Measurements from ENCODE around the gene PPA1. TPM values are rescaled to one million over a fixed set of nuclear protein-coding genes. Genes with fewer than 3 reads are reported as not detected.

PPA1 gene
- total and polyA plus RNA-seq, 2 donors (not counting 1 experiment from before 2014, with no cell fraction given): 28.6 to 40.6 TPM

DNA sequence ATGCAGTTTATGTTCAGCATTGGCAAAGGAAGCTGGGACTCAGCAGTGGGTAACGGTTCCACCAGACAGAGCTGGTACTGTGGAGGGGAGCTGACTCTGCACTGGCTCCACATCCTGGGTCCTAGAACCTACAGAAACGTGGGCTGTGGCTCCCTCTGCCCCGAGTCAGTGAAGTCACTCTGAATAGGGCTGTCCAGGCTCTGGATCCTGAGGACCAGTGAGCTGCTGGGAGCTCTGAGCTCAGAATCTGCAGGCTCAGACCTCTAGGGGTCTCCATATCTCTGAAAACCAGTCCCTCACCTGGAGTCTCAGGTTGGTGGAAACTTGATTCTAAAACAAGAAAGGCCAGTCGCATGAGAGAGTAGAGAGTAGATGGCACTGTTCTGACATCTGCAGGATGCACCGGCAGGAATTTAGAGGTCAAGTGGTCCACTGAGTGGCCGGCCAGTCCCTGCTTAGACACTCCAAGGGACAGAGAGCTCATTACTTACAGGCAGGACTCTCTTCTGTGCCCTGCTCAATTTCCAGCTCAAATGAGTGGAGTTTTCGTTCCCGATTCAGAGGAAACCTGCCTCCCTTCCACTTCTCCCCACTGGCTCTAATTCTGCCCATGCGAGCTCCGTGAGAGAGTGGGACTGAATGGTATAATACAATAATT is 31.9 kb upstream of the PPA1 start:
- DNase-seq: no peak
- Histone ChIP-seq H3K9me3 (ENCODE audit: control extremely low read depth in 1 of 3, control insufficient read depth in 2 of 3, insufficient read depth in 1 of 3, low read length in 2 of 3) (peaks cover 0 to 11% (median 9%) of the 10 kb centered on the region in 3 donors), H3K4me3 (ENCODE audit: control extremely low read depth in 1 of 5, extremely low read depth in 1 of 5, insufficient read depth in 1 of 5, low read depth in 2 of 5, low read length in 4 of 5) (no peak overlapping the region), H3K4me2 (replicated peaks; ENCODE audit: low read depth, low read length, poor library complexity, severe bottlenecking) (no peak overlapping the region), H3K36me3 (replicated peaks in 1 of 2; ENCODE audit: control extremely low read depth in 1 of 2, control insufficient read depth in 1 of 2, extremely low read depth in 1 of 2, insufficient read depth in 2 of 2, low read length in 1 of 2) (no peaks in the 10 kb centered on the region), H3K27ac (ENCODE audit: low read length in 2 of 2) (no peak overlapping the region), H3K9ac (ENCODE audit: low read length) (no peak overlapping the region), H3K27me3 (replicated peaks in 1 of 4; ENCODE audit: control extremely low read depth in 1 of 4, control insufficient read depth in 3 of 4, insufficient read depth in 4 of 4, low read length in 3 of 4) (peaks cover 0 to 13% (median 0%) of the 10 kb centered on the region in 4 experiments), H3K79me2 (ENCODE audit: control insufficient read depth, insufficient read depth, low read length) (no peaks in the 10 kb centered on the region), H4K20me1 (ENCODE audit: control insufficient read depth, insufficient read depth, low read length, poor library complexity, severe bottlenecking) (no peaks in the 10 kb centered on the region), H2AFZ (ENCODE audit: insufficient read depth, low read depth, low read length, poor library complexity, severe bottlenecking) (no peak overlapping the region), H3K4me1 (ENCODE audit: control insufficient read depth in 2 of 2, insufficient read depth in 2 of 2, low read length in 2 of 2) (no peaks in the 10 kb centered on the region)
- no peak for ATAC-seq (ENCODE audit: low read depth)
- H3K27me3 Mint-ChIP-seq: peaks cover 33% of the 10 kb centered on the region
- intact Hi-C loops (cut with micrococcal nuclease): loop anchor here (1.0 to 5.0 kb wide), 2 partner anchors 43 to 99 kb away; no protein-coding TSS in a partner anchor
- ChIA-PET POLR2A (interaction anchor here (0.5 kb wide), 1 partner anchor 21 kb away, joined by 5 read pairs; no protein-coding TSS in a partner anchor), CTCF (interaction anchor here (0.6 to 16.5 kb wide), 9 partner anchors 11 to 100 kb away, joined by 3 to 185 read pairs (median 3); no protein-coding TSS in a partner anchor)
- H3K4me3 Mint-ChIP-seq: no peak overlapping the region
- H3K27ac Mint-ChIP-seq: no peak overlapping the region
- WGBS (ENCODE audit: insufficient coverage): 44% methylated on average over 6 of the region's 10 CpGs
- TF ChIP-seq, protein P1, sequence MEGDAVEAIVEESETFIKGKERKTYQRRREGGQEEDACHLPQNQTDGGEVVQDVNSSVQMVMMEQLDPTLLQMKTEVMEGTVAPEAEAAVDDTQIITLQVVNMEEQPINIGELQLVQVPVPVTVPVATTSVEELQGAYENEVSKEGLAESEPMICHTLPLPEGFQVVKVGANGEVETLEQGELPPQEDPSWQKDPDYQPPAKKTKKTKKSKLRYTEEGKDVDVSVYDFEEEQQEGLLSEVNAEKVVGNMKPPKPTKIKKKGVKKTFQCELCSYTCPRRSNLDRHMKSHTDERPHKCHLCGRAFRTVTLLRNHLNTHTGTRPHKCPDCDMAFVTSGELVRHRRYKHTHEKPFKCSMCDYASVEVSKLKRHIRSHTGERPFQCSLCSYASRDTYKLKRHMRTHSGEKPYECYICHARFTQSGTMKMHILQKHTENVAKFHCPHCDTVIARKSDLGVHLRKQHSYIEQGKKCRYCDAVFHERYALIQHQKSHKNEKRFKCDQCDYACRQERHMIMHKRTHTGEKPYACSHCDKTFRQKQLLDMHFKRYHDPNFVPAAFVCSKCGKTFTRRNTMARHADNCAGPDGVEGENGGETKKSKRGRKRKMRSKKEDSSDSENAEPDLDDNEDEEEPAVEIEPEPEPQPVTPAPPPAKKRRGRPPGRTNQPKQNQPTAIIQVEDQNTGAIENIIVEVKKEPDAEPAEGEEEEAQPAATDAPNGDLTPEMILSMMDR (IDR thresholded peaks at IDR 0.05): no peak
- TF ChIP-seq EZH2 (IDR thresholded peaks at IDR 0.05; ENCODE audit: borderline replicate concordance, insufficient read depth, low read depth, low read length, poor library complexity, severe bottlenecking): no peak
- peaks cover 5% of the 10 kb centered on the region for H3K9me3 Mint-ChIP-seq (ENCODE audit: insufficient read depth)
- H3K4me1 Mint-ChIP-seq: no peaks in the 10 kb centered on the region

DNA sequence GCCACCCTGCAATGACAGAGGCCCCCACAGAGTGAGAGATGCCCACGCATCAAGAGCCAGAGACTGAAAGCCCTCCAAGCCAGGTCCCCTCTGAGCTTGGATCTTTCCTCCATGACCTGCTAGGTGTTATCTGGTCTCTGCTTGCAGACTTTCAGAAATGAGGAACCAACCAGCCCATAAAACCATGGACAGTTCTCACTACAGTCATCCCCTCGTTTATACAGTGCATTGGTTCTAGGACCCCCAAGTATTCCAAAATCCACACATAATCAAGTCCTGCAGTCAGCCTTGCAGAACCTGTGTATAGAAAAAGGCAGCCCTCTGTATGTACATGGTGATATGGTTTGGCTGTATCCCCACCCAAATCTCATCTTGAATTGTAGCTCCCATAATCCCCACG is 27.5 kb upstream of the PPA1 start:
- CTCF ChIA-PET: interaction anchor here (1.0 to 2.7 kb wide), 3 partner anchors 12 to 39 kb away, joined by 3 to 7 read pairs (median 3); no protein-coding TSS in a partner anchor
- H3K4me3 Mint-ChIP-seq: no peak overlapping the region

More for the DNA sequence above, 27.5 kb upstream of the PPA1 start:
- no peak overlapping the region for H2AFZ ChIP-seq (ENCODE audit: insufficient read depth, low read depth, low read length, poor library complexity, severe bottlenecking)
- DNase-seq (no peak), ATAC-seq (ENCODE audit: low read depth) (no peak)
- H3K4me3 ChIP-seq (ENCODE audit: control extremely low read depth in 1 of 5, extremely low read depth in 1 of 5, insufficient read depth in 1 of 5, low read depth in 2 of 5, low read length in 4 of 5): no peak overlapping the region
- peaks cover 0 to 26% (median 12%) of the 10 kb centered on the region in 4 experiments for H3K27me3 ChIP-seq (replicated peaks in 1 of 4; ENCODE audit: control extremely low read depth in 1 of 4, control insufficient read depth in 3 of 4, insufficient read depth in 4 of 4, low read length in 3 of 4)
- H3K27ac ChIP-seq (ENCODE audit: low read length in 2 of 2): no peak overlapping the region
- H3K79me2 ChIP-seq (ENCODE audit: control insufficient read depth, insufficient read depth, low read length): no peaks in the 10 kb centered on the region
- no peak overlapping the region for H3K9ac ChIP-seq (ENCODE audit: low read length)
- peaks cover 3 to 6% of the 10 kb centered on the region in 2 donors for H3K4me1 ChIP-seq (ENCODE audit: control insufficient read depth in 2 of 2, insufficient read depth in 2 of 2, low read length in 2 of 2)
- no peak overlapping the region for H3K4me2 ChIP-seq (replicated peaks; ENCODE audit: low read depth, low read length, poor library complexity, severe bottlenecking)
- Mint-ChIP-seq H3K27ac (no peak overlapping the region), H3K4me1 (peaks cover 4% of the 10 kb centered on the region), H3K9me3 (ENCODE audit: insufficient read depth) (peaks cover 5% of the 10 kb centered on the region), H3K27me3 (peaks cover 66% of the 10 kb centered on the region)
- intact Hi-C loops (cut with micrococcal nuclease): no loop called here
- no peaks in the 10 kb centered on the region for H4K20me1 ChIP-seq (ENCODE audit: control insufficient read depth, insufficient read depth, low read length, poor library complexity, severe bottlenecking)
- TF ChIP-seq, protein P1 (IDR thresholded peaks at IDR 0.05): no peak
- no peak for TF ChIP-seq EZH2 (IDR thresholded peaks at IDR 0.05; ENCODE audit: borderline replicate concordance, insufficient read depth, low read depth, low read length, poor library complexity, severe bottlenecking)
- H3K9me3 ChIP-seq (ENCODE audit: control extremely low read depth in 1 of 3, control insufficient read depth in 2 of 3, insufficient read depth in 1 of 3, low read length in 2 of 3): peaks cover 0 to 18% (median 9%) of the 10 kb centered on the region in 3 donors
- no peaks in the 10 kb centered on the region for H3K36me3 ChIP-seq (replicated peaks in 1 of 2; ENCODE audit: control extremely low read depth in 1 of 2, control insufficient read depth in 1 of 2, extremely low read depth in 1 of 2, insufficient read depth in 2 of 2, low read length in 1 of 2)
- WGBS (ENCODE audit: insufficient coverage): 91% methylated on average over 1 of the region's 3 CpGs
- POLR2A ChIA-PET: no interaction called here

Data from B cell (primary cell).